ENCODE results near the gene KIF12.

Gene KIF12

DNA sequence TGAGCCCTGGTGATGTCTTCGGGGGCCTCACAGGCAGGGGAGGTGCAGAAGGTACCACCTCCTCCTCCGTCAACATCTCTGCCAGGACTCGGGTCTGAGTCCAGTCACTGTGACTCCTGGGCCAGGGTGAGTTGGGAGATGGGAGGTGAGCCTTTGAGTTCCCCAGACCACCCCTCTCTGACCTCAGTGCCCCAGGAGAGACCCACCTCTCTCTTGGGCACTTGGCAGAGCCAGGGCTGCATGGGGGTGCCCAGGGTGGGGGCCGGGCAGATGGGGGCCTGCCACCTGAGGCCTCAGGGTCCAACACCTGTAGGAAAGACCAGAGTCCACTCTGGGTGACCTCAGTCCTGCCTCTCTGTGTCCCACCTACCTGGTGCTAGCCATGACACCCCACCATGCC lies 6.8 kb downstream of the KIF12 start:
- no peak for DNase-seq (ENCODE audit: low read depth, low spot score)
- Histone ChIP-seq H3K4me1 (ENCODE audit: control insufficient read depth, insufficient read depth, low read length) (no peaks in the 10 kb centered on the region), H3K4me3 (ENCODE audit: low read length) (no peak overlapping the region), H3K9me3 (ENCODE audit: control insufficient read depth, insufficient read depth, low read length) (no peaks in the 10 kb centered on the region), H3K27me3 (ENCODE audit: control insufficient read depth, insufficient read depth, low read length) (no peaks in the 10 kb centered on the region), H3K36me3 (ENCODE audit: control insufficient read depth, insufficient read depth, low read length) (no peaks in the 10 kb centered on the region), H3K27ac (ENCODE audit: low read length) (no peak overlapping the region)
- no CpG with 5 or more reads among the region's 4 CpGs for WGBS (ENCODE audit: insufficient coverage, insufficient read length)

DNA sequence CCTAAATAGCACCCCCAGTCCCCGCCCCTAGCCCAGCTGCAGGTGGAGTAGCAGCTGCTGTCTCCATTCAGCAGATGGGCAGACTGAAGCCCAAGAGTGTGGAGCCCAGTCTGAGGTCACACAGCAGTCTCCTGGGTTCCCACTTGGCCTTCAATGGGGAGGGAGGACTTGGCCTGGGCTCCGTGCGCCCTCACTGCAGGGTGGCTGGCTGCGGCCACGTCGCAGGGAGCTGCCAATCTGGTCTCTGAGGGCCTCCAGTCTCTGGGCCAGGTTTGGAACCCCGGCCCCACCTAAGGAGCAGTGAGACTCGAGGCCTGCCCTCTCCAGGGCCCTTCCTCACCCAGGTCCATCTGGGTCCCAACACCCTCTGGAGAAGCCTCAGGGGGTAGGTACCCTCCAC lies 7.4 kb downstream of the KIF12 start:
- DNase-seq (ENCODE audit: low read depth, low spot score): no peak
- H3K27ac ChIP-seq (ENCODE audit: low read length): no peak overlapping the region
- H3K36me3 ChIP-seq (ENCODE audit: control insufficient read depth, insufficient read depth, low read length): no peaks in the 10 kb centered on the region
- no peaks in the 10 kb centered on the region for H3K4me1 ChIP-seq (ENCODE audit: control insufficient read depth, insufficient read depth, low read length)
- H3K9me3 ChIP-seq (ENCODE audit: control insufficient read depth, insufficient read depth, low read length): no peaks in the 10 kb centered on the region
- H3K4me3 ChIP-seq (ENCODE audit: low read length): no peak overlapping the region
- no CpG with 5 or more reads among the region's 8 CpGs for WGBS (ENCODE audit: insufficient coverage, insufficient read length)
- H3K27me3 ChIP-seq (ENCODE audit: control insufficient read depth, insufficient read depth, low read length): no peaks in the 10 kb centered on the region

DNA sequence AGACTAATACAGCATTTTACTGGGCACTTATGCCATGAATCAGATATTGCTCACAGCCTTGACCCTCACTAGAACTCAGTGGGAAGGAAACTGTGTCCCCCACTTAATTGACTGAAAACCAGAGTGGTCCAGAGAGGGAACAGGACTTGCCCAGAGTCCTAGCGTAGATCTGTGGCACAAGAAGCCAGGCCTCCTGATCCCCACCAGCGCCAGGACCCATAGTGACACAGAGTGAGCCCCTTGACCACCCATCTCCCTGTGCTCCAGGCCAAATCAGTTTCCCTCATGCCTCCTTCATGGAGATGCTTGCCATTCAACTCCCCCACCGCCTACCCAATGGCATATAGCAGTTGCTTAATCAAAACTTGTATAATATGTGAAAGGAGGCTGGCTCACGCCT lies 8.3 kb downstream of the KIF12 start:
- WGBS (ENCODE audit: insufficient coverage, insufficient read length): no CpG with 5 or more reads among the region's 4 CpGs
- Histone ChIP-seq H3K27ac (ENCODE audit: low read length) (no peak overlapping the region), H3K4me3 (ENCODE audit: low read length) (no peak overlapping the region), H3K36me3 (ENCODE audit: control insufficient read depth, insufficient read depth, low read length) (no peaks in the 10 kb centered on the region), H3K27me3 (ENCODE audit: control insufficient read depth, insufficient read depth, low read length) (no peaks in the 10 kb centered on the region), H3K4me1 (ENCODE audit: control insufficient read depth, insufficient read depth, low read length) (no peaks in the 10 kb centered on the region), H3K9me3 (ENCODE audit: control insufficient read depth, insufficient read depth, low read length) (no peaks in the 10 kb centered on the region)
- no peak for DNase-seq (ENCODE audit: low read depth, low spot score)

DNA sequence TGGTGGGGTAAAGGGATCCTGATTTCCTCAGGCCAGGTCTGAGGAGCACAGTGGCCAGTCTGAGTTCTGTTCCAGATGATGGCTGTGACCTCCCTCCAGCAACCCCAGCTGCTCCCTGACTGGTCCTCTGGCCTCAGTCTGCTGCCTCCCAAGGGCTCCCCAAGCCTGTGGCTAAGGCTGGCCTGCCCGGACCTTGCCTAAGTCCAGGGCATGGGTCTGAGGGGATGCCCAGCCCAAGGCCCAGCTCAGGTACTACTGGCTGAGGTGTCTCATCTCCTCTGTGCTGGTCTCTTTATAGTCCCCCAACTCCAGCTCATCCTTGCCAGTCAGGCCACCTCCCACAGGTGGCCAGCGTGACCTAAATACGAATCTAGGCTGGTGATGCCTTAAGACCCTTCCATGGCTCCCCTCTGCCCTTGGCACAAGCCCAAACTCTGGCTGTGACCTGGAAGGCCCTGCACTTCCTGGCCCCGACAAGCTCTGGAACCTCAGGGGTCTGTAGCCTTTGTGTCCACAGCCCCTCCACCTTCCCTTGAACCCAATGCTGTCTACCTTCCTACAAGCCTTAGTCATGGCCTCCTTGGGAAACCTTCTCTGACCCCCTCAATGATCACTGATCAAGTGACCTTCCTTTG lies 9.8 kb downstream of the KIF12 start:
- no peak for DNase-seq (ENCODE audit: low read depth, low spot score)
- no peak overlapping the region for H3K27ac ChIP-seq (ENCODE audit: low read length)
- no peaks in the 10 kb centered on the region for H3K9me3 ChIP-seq (ENCODE audit: control insufficient read depth, insufficient read depth, low read length)
- no peak overlapping the region for H3K4me3 ChIP-seq (ENCODE audit: low read length)
- H3K36me3 ChIP-seq (ENCODE audit: control insufficient read depth, insufficient read depth, low read length): no peaks in the 10 kb centered on the region
- WGBS (ENCODE audit: insufficient coverage, insufficient read length): no CpG with 5 or more reads among the region's 4 CpGs
- no peaks in the 10 kb centered on the region for H3K4me1 ChIP-seq (ENCODE audit: control insufficient read depth, insufficient read depth, low read length)
- no peaks in the 10 kb centered on the region for H3K27me3 ChIP-seq (ENCODE audit: control insufficient read depth, insufficient read depth, low read length)

DNA sequence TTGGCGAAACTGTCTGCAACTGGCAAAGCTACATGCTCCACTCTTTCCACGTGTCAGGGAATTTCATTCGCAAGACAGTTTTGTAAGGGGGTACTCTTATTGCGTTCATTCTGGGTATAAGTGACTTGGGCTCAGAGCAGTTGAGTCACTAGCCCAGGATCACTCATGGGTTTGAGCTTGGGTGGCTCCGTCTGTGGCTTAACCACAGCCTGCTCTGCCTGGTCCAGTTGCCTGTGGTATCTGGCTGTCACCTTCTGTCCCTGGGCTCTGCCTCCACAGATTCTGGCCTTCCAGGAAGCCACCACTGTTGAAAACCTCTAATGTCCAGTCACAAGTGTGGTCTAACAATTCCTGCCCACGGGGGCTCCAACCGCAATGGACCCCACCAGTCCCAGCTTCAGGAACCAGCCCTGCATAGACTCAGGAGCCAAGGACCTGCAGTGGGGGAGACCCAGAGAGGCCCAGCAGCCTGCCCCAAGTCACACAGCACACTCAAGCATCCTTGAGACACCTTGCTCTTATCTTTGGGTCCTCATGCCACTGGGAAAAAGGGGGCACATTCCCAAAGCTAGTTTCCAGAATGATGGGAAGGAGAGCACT lies 10.4 kb downstream of the KIF12 start:
- Histone ChIP-seq H3K4me3 (ENCODE audit: low read length) (no peak overlapping the region), H3K27ac (ENCODE audit: low read length) (no peak overlapping the region), H3K9me3 (ENCODE audit: control insufficient read depth, insufficient read depth, low read length) (no peaks in the 10 kb centered on the region), H3K4me1 (ENCODE audit: control insufficient read depth, insufficient read depth, low read length) (no peaks in the 10 kb centered on the region), H3K27me3 (ENCODE audit: control insufficient read depth, insufficient read depth, low read length) (no peaks in the 10 kb centered on the region), H3K36me3 (ENCODE audit: control insufficient read depth, insufficient read depth, low read length) (no peaks in the 10 kb centered on the region)
- no peak for DNase-seq (ENCODE audit: low read depth, low spot score)
- WGBS (ENCODE audit: insufficient coverage, insufficient read length): no CpG with 5 or more reads among the region's 7 CpGs

DNA sequence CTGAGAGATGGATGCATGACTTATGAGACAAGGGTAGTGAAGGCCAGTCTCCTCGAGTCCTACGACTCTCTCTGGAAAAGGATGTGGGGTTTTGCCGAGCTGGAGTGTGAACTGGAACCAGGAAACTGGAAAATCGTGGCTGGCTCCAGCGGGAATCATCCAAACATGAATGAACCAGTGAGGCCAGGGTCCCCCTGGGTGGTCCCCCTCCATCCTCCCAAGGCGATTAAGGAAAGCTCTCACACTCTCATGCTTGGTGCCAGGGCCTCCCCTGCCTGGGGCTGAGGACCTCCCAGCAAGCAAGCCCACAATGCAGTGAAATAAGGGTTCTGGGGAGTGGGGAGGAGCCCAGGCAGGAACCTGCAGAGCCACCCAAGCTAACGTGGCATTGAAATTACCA lies 11.4 kb downstream of the KIF12 start:
- no CpG with 5 or more reads among the region's 7 CpGs for WGBS (ENCODE audit: insufficient coverage, insufficient read length)
- Histone ChIP-seq H3K4me3 (ENCODE audit: low read length) (no peak overlapping the region), H3K27me3 (ENCODE audit: control insufficient read depth, insufficient read depth, low read length) (no peaks in the 10 kb centered on the region), H3K4me1 (ENCODE audit: control insufficient read depth, insufficient read depth, low read length) (no peaks in the 10 kb centered on the region), H3K9me3 (ENCODE audit: control insufficient read depth, insufficient read depth, low read length) (no peaks in the 10 kb centered on the region), H3K36me3 (ENCODE audit: control insufficient read depth, insufficient read depth, low read length) (no peaks in the 10 kb centered on the region), H3K27ac (ENCODE audit: low read length) (no peak overlapping the region)
- DNase-seq (ENCODE audit: low read depth, low spot score): no peak

DNA sequence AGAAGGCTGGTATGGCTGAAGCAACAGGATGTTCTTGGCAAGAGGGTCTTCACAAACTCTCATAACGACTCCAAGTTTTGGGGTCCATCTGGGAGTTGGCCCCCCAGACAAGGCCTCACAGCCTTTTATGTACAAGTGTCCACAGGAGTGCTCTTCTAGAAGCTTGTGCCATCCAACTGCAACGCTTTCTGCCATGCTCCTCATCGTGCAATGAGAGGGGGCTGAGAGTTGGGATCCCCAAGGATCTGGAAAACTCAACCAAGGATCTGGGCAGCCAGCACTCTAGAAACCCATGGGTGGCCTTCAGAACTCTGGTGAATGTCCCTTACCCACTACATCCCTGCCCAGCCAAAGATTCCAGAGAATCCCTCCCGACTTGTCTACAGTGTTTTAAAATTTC lies 12.5 kb downstream of the KIF12 start:
- no peaks in the 10 kb centered on the region for H3K9me3 ChIP-seq (ENCODE audit: control insufficient read depth, insufficient read depth, low read length)
- H3K27me3 ChIP-seq (ENCODE audit: control insufficient read depth, insufficient read depth, low read length): no peaks in the 10 kb centered on the region
- no peak overlapping the region for H3K27ac ChIP-seq (ENCODE audit: low read length)
- H3K4me1 ChIP-seq (ENCODE audit: control insufficient read depth, insufficient read depth, low read length): no peaks in the 10 kb centered on the region
- H3K4me3 ChIP-seq (ENCODE audit: low read length): no peak overlapping the region
- no CpG with 5 or more reads among the region's 4 CpGs for WGBS (ENCODE audit: insufficient coverage, insufficient read length)
- DNase-seq (ENCODE audit: low read depth, low spot score): no peak
- H3K36me3 ChIP-seq (ENCODE audit: control insufficient read depth, insufficient read depth, low read length): no peaks in the 10 kb centered on the region

DNA sequence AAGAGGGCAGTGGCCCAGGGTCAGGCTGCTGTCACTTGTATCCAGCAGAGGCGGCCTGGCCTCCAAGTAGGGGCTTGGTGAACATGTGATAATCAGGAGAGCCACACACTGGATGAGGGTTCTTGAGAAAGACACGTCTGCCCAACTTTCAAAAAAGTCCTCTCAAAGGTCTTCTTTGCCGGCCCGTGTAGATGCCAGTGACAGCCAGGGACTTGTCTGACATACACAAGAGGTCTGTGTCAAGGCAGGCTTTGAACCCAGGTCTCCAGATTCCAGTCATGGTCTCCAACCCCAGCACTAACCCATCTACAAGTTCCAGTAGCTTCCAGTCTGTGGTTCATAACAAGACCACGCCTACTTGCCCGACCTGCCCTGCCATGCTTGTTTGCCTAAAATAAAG lies 13.1 kb downstream of the KIF12 start:
- H3K9me3 ChIP-seq (ENCODE audit: control insufficient read depth, insufficient read depth, low read length): no peaks in the 10 kb centered on the region
- no peaks in the 10 kb centered on the region for H3K36me3 ChIP-seq (ENCODE audit: control insufficient read depth, insufficient read depth, low read length)
- no peaks in the 10 kb centered on the region for H3K27me3 ChIP-seq (ENCODE audit: control insufficient read depth, insufficient read depth, low read length)
- no peak overlapping the region for H3K27ac ChIP-seq (ENCODE audit: low read length)
- no peak overlapping the region for H3K4me3 ChIP-seq (ENCODE audit: low read length)
- WGBS (ENCODE audit: insufficient coverage, insufficient read length): no CpG with 5 or more reads among the region's 6 CpGs
- DNase-seq (ENCODE audit: low read depth, low spot score): no peak
- no peaks in the 10 kb centered on the region for H3K4me1 ChIP-seq (ENCODE audit: control insufficient read depth, insufficient read depth, low read length)

DNA sequence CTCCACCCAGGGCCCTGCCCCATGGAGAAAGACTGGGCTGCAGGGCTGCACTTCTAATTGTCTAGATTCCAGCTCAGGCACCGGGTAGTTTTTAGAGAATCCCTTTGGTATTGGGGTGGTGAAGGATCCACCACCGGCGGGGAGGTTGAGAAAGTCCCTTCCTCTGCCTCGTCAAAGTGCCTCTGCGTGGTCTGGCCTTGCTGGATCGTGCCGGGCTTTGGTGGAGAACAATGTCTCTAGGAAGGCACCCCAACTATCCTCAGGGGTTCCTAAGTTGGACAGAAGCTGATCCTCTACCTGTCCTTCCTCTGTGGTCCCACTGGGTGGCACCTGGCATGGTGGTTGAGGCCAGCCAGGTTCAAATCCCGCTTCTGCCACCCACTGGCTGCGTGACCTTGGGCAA lies 13.7 kb downstream of the KIF12 start:
- H3K9me3 ChIP-seq (ENCODE audit: control insufficient read depth, insufficient read depth, low read length): no peaks in the 10 kb centered on the region
- H3K27me3 ChIP-seq (ENCODE audit: control insufficient read depth, insufficient read depth, low read length): no peaks in the 10 kb centered on the region
- no peaks in the 10 kb centered on the region for H3K36me3 ChIP-seq (ENCODE audit: control insufficient read depth, insufficient read depth, low read length)
- no peak overlapping the region for H3K4me3 ChIP-seq (ENCODE audit: low read length)
- no CpG with 5 or more reads among the region's 9 CpGs for WGBS (ENCODE audit: insufficient coverage, insufficient read length)
- H3K27ac ChIP-seq (ENCODE audit: low read length): no peak overlapping the region
- no peaks in the 10 kb centered on the region for H3K4me1 ChIP-seq (ENCODE audit: control insufficient read depth, insufficient read depth, low read length)
- DNase-seq (ENCODE audit: low read depth, low spot score): no peak

DNA sequence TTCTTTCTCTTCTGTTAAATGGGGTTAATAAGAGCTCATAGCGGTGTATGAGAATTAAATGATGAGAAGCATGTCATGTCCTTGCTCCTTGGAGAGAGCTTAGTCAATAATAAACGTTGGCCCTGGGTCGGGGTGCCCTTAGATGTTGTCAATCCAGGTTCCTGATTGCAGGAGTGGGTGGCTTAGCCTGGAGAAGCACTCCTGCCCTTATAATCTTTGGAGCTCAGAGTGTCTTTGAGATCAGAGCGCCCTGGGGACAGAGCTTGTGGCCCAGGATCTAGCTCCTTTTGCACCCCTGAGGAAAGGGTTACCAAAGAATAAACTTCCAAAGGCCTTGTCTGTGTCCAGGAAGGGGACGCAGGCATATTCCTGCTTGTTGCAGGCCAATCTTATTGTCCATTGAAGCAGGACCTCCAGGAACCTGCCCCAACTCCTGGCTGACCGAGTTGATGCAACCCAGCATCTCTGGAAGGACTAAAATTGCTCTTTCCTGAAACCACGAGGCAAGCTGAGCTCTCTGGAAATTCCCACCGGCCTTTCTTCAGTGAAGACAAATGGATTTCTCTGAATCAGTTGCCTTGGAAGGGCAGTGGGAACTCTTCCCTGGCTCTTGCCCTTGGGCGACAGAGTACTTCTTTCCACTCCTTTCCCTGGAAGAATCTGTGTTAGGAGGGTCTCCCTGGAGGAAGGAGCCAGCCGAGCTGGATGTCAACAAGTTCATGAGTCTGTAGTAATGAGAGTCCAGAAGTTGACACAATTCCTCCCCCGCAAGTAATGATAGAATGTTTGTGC lies 14.6 kb downstream of the KIF12 start:
- Histone ChIP-seq H3K4me1 (ENCODE audit: control insufficient read depth, insufficient read depth, low read length) (no peaks in the 10 kb centered on the region), H3K27ac (ENCODE audit: low read length) (no peak overlapping the region), H3K36me3 (ENCODE audit: control insufficient read depth, insufficient read depth, low read length) (no peaks in the 10 kb centered on the region), H3K4me3 (ENCODE audit: low read length) (no peak overlapping the region), H3K9me3 (ENCODE audit: control insufficient read depth, insufficient read depth, low read length) (no peaks in the 10 kb centered on the region), H3K27me3 (ENCODE audit: control insufficient read depth, insufficient read depth, low read length) (no peaks in the 10 kb centered on the region)
- DNase-seq (ENCODE audit: low read depth, low spot score): no peak
- no CpG with 5 or more reads among the region's 11 CpGs for WGBS (ENCODE audit: insufficient coverage, insufficient read length)
